Fibroblast of lung (primary cell): ENCODE results near the gene TCF20. TPM values are rescaled to one million over a fixed set of nuclear protein-coding genes. Genes with fewer than 3 reads are reported as not detected.

Source experiments
- DNase-seq, 2 donors: peaks; one replicate each; pipeline versions ENCODE4 v3.0.0 to v3.0.0-alpha.2; 2010; ENCODE audit warnings: low read depth in 2 of 2
- H2AFZ ChIP-seq: 2 replicates; pipeline ENCODE4 v1.5.1; 2012; ENCODE audit warnings: low read length, control low read depth, inconsistent platforms
- H3K27ac ChIP-seq: 2 replicates; pipeline ENCODE4 v1.5.1; 2011; ENCODE audit warnings: low read length, control low read depth; ENCODE audit not compliant: insufficient read depth
- H3K27me3 ChIP-seq: 2 replicates; pipeline ENCODE4 v1.5.1; 2011; ENCODE audit warnings: mild to moderate bottlenecking, low read length; ENCODE audit not compliant: control insufficient read depth, insufficient read depth
- H3K36me3 ChIP-seq: 2 replicates; pipeline ENCODE4 v1.5.1; 2011; ENCODE audit warnings: low read length; ENCODE audit not compliant: control insufficient read depth, insufficient read depth
- H3K4me1 ChIP-seq: 2 replicates; pipeline ENCODE4 v1.5.1; 2011; ENCODE audit warnings: low read length; ENCODE audit not compliant: control insufficient read depth, insufficient read depth; ENCODE audit errors: extremely low read depth
- H3K4me2 ChIP-seq: 2 replicates; pipeline ENCODE4 v1.5.1; 2011; ENCODE audit warnings: low read length, control low read depth; ENCODE audit not compliant: insufficient read depth; ENCODE audit errors: extremely low read depth
- H3K4me3 ChIP-seq, 4 experiments: fragments of 200-600 bp in 1 of 4; sonication (generic) in 1 of 4; replicated peaks in 1 of 4; 2 replicates each; pipeline ENCODE4 v1.5.1; 2011 to 2016; ENCODE audit warnings: low read length in 4 of 4, low read depth in 3 of 4, mild to moderate bottlenecking in 3 of 4, control low read depth in 2 of 4, inconsistent platforms in 1 of 4, mixed read lengths in 1 of 4; ENCODE audit not compliant: insufficient read depth in 1 of 4; ENCODE audit errors: control extremely low read depth in 1 of 4
- H3K79me2 ChIP-seq: 2 replicates; pipeline ENCODE4 v1.5.1; 2012; ENCODE audit warnings: mild to moderate bottlenecking, low read length, inconsistent platforms; ENCODE audit not compliant: control insufficient read depth, insufficient read depth
- H3K9ac ChIP-seq: 2 replicates; pipeline ENCODE4 v1.5.1; 2011; ENCODE audit warnings: mild to moderate bottlenecking, low read length, control low read depth; ENCODE audit not compliant: insufficient read depth
- H3K9me3 ChIP-seq: 2 replicates; pipeline ENCODE4 v1.5.1; 2012; ENCODE audit warnings: low read depth, low read length; ENCODE audit not compliant: control insufficient read depth, insufficient read depth
- H4K20me1 ChIP-seq: 2 replicates; pipeline ENCODE4 v1.5.1; 2011; ENCODE audit warnings: low read length; ENCODE audit not compliant: control insufficient read depth, insufficient read depth; ENCODE audit errors: extremely low read depth
- EZH2 ChIP-seq: IDR thresholded peaks from 2 replicates; pipeline ENCODE4 v1.5.1; 2012; ENCODE audit warnings: low read length, control low read depth, mild to moderate bottlenecking; ENCODE audit errors: missing control alignments
- polyA plus RNA-seq, 2 donors: library from polyadenylated mRNA; depleted of rRNA in 1 of 2; stranded (reverse) in 1 of 2; unstranded in 1 of 2; fragments of >200 nt; gene quantifications; 2 replicates each; pipeline ENCODE4 v1.2.1, GENCODE V29; 2011 to 2012; ENCODE audit warnings: missing spikeins in 1 of 2
- total RNA-seq: library from RNA; depleted of rRNA; stranded (reverse); fragments of >200 nt; gene quantifications from 2 replicates; pipeline ENCODE4 v1.2.1, GENCODE V29; 2014
- TF ChIP-seq, protein P1 (sequence below), 2 donors: IDR thresholded peaks in 1 of 2; conservative IDR thresholded peaks in 1 of 2; 1 replicate in 1 of 2; 2 replicates in 1 of 2; pipeline ENCODE4 v1.5.1; 2011 to 2012; ENCODE audit warnings: low read length in 2 of 2, control low read depth in 1 of 2, inconsistent platforms in 1 of 2, low read depth in 1 of 2, mild to moderate bottlenecking in 1 of 2

Gene TCF20
- total and polyA plus RNA-seq, 2 donors (not counting 1 experiment from before 2014, with no cell fraction given): 11.8 to 25.4 TPM

DNA sequence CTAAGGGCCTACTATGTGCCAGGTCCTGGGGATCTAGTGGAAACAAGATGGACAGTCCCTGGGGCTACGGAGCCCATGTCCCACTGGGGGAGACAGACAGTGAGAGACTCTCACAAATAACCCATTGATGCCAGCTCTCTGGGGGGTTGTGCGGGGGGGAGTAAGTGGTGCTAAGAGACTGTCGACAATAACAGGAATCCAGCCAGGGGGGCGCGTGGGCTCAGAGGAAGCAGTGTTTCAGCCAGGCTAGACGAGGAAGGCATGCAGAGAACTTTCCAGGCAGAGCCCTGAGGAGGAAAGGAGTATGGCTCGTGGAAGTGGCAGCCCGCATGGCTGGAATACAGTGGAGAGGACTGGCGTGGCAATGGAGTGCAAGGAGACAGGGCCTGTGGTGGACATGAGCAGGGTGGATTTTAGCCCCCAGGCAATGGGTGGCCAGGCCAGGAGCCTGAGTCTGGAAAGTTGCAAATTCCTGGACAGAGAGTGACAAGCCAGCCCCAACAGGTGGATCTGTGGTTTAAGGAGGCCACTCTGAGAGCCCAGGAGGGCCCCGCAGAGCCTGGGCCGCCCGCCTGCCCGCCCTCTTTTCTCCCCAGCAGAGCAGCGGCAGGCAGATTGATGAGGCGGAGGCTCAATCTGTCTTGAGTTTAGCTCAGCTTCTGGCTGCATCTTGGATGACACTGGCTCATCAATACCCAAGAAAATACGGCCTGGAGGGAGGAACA, 40.0 kb upstream of the TCF20 start:
- TF ChIP-seq EZH2: no peak
- TF ChIP-seq, protein P1, sequence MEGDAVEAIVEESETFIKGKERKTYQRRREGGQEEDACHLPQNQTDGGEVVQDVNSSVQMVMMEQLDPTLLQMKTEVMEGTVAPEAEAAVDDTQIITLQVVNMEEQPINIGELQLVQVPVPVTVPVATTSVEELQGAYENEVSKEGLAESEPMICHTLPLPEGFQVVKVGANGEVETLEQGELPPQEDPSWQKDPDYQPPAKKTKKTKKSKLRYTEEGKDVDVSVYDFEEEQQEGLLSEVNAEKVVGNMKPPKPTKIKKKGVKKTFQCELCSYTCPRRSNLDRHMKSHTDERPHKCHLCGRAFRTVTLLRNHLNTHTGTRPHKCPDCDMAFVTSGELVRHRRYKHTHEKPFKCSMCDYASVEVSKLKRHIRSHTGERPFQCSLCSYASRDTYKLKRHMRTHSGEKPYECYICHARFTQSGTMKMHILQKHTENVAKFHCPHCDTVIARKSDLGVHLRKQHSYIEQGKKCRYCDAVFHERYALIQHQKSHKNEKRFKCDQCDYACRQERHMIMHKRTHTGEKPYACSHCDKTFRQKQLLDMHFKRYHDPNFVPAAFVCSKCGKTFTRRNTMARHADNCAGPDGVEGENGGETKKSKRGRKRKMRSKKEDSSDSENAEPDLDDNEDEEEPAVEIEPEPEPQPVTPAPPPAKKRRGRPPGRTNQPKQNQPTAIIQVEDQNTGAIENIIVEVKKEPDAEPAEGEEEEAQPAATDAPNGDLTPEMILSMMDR (conservative IDR thresholded peaks at IDR 0.05 in 1 of 2, IDR thresholded peaks at IDR 0.05 in 1 of 2; ENCODE audit: low read depth in 1 of 2, low read length in 2 of 2): no peak
- Histone ChIP-seq H3K27me3 (peaks cover 4% of the 10 kb centered on the region), H4K20me1 (no peaks in the 10 kb centered on the region)

DNA sequence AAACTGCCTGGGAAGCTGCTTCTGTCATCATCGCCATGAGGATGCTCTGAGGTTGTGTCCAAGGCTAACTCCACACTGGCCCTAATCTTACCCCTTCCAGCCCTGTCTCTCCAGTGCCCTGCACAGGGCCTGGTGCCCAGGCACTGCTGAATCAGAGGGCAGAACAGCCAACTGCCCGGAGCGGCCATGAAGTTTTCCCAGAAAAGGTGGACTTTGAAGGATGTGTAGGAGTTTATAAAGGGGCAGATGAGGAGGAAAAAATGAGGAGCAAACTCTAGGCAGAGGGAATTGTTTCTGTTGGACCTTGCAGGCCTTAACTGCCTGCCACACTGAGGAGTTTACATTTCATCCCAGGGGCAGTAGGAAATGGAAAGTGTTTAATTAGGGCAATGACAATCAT, 39.4 kb upstream of the TCF20 start:
- no peak overlapping the region for H2AFZ ChIP-seq
- H3K9me3 ChIP-seq: no peaks in the 10 kb centered on the region
- H3K4me1 ChIP-seq: no peaks in the 10 kb centered on the region
- no peaks in the 10 kb centered on the region for H3K36me3 ChIP-seq
- peaks cover 7% of the 10 kb centered on the region for H3K27me3 ChIP-seq
- DNase-seq: no peak
- no peak overlapping the region for H3K27ac ChIP-seq
- no peak overlapping the region for H3K9ac ChIP-seq
- no peaks in the 10 kb centered on the region for H3K79me2 ChIP-seq
- H3K4me3 ChIP-seq: no peak overlapping the region
- no peak overlapping the region for H3K4me2 ChIP-seq
- TF ChIP-seq EZH2: no peak
- TF ChIP-seq, protein P1 (conservative IDR thresholded peaks at IDR 0.05 in 1 of 2, IDR thresholded peaks at IDR 0.05 in 1 of 2; ENCODE audit: low read depth in 1 of 2, low read length in 2 of 2): no peak
- H4K20me1 ChIP-seq: no peaks in the 10 kb centered on the region

More for the DNA sequence above, 40.0 kb upstream of the TCF20 start:
- H3K27ac ChIP-seq: no peak overlapping the region
- H3K36me3 ChIP-seq: no peaks in the 10 kb centered on the region
- no peaks in the 10 kb centered on the region for H3K79me2 ChIP-seq
- no peak overlapping the region for H3K4me3 ChIP-seq
- no peaks in the 10 kb centered on the region for H3K4me1 ChIP-seq
- DNase-seq: no peak
- H3K9ac ChIP-seq: no peak overlapping the region
- H2AFZ ChIP-seq: no peak overlapping the region
- no peak overlapping the region for H3K4me2 ChIP-seq
- no peaks in the 10 kb centered on the region for H3K9me3 ChIP-seq

DNA sequence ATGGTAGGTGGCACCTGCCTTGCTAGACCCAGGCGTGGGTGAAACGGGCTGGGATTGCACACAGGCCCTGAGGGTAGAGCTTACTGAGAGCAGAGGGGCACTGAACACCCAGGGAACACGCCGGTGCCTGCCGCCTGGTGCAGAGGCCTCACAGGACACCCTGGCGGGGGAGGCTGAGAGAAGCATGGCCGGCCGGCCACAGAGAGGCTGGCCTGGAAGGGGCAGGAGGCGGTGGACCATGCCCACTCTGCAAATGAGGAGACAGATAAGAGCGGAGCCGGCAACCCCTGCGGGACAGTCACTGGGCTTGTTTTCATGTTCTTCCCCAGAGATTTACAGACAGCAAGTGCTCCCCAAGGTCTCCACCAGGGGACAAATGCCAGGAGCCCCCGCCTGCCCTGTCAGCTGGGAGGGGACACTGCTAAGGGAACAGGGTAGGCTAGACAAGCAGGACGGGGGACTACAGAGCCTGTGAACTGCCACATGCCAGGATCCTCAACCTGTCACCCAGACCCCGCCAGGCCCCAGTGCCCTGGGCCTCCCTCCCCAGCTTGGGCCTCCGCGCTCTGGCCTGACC, 38.5 kb upstream of the TCF20 start:
- no peaks in the 10 kb centered on the region for H3K4me1 ChIP-seq
- no peaks in the 10 kb centered on the region for H4K20me1 ChIP-seq
- no peaks in the 10 kb centered on the region for H3K79me2 ChIP-seq
- no peaks in the 10 kb centered on the region for H3K36me3 ChIP-seq
- no peak for TF ChIP-seq EZH2
- TF ChIP-seq, protein P1 (conservative IDR thresholded peaks at IDR 0.05 in 1 of 2, IDR thresholded peaks at IDR 0.05 in 1 of 2; ENCODE audit: low read depth in 1 of 2, low read length in 2 of 2): no peak
- H3K9ac ChIP-seq: no peak overlapping the region
- no peak overlapping the region for H3K4me3 ChIP-seq
- H3K9me3 ChIP-seq: no peaks in the 10 kb centered on the region
- no peak overlapping the region for H2AFZ ChIP-seq
- no peak for DNase-seq
- H3K27ac ChIP-seq: no peak overlapping the region
- no peak overlapping the region for H3K4me2 ChIP-seq
- peaks cover 7% of the 10 kb centered on the region for H3K27me3 ChIP-seq
